Measurements from ENCODE around the gene RORC. TPM values are rescaled to one million over a fixed set of nuclear protein-coding genes. Genes with fewer than 3 reads are reported as not detected.
"Not testable (repeated sequence)": the region's sequence is repeated elsewhere in the genome, so short reads cannot be mapped to it uniquely, and the experiment has no call there.

Gene RORC
- total RNA-seq, 1 donor from 2014 or later: 5.9 TPM

DNA sequence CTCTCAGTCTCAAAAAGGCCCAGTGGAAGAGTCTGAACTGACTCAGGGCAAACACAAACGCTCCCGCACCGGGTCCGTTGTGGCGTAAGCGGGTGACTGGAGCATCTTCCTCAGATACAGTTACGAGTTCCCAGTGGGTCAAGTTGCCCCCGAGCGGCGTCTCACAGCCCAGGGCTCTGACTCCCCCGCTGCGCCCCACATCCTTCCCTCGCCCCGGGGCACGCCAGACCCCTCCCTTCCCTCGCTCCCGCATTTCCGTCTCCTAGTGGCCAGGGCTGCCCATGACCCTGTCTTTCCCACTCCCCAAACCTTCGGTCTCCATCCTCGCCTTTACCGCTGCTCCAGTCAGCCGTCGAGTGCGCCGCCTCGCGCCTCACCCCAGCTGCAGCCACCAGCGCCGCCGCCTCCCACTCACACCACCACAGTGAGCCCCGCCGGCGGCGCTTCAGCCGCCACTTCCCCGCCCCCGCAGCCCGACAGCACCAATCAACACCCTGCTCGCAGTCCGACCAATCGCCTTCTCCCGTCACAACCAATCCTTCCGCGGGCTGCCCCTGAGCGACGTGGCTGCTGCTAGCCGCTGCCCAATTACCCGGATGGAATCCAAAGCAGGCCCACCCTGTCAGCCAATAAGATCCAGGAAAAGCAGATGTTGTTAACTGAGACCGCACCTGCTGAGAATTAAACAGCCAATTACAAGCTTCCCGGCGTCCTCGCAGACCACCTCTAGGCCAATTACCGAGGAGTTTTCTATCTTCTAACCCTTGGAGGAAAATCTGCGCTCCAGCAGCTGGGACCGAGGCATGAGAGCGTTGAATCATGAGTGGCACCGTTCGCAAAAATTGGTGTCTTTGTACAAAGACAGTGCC lies 41.3 kb downstream of the RORC start, which contains the start of gene TDRKH:
TDRKH (minus strand) TSS at position 430 of the 869 bp plus-strand sequence. CDS start 7,478 bp downstream, outside the sequence.
- peak; percentile 99 for DNase-seq (ENCODE audit: low spot score)
- intact Hi-C loops (cut with DNase I): loop anchor here (2.0 kb wide), 1 partner anchor 42 kb away; no protein-coding TSS in a partner anchor

DNA sequence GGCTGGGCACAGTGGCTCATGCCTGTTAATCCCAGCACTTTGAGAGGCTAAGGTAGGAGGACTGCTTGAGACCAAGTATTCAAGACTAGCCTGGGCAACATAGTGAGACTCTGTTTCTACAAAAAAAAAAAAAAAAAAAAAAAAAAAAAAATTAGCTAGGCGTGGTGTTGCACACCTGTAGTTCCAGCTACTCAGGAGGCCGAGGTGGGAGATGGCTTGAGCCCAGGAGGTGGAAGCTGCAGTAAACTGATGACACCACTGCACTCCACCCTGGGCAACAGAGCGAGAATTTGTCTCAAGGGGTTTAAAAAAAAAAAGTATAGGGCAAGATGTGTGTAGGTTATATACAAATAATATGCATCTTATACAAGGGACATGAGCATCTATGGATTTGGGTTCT lies 43.9 kb downstream of the RORC start:
- intact Hi-C loops (cut with DNase I): no loop called here
- no peak for DNase-seq (ENCODE audit: low spot score)

DNA sequence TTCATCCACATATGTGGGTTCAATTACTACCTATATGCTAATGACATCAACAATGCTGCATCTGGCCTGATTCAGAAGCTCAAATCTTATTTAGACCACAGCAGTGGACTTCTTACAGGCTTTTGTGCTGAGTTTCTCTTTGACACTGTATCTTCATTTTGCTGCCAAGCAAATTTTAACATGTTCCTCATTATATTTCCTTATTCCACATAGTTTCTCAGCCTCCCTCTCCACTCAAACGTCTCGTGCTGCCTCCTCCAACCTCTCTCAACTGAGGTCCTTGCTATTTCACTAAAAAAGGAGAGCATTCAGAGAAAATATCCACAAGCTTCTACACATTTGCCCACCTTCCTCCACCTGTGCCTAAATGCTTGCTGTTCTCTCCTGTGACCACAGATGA lies 47.8 kb downstream of the RORC start:
- no peak for DNase-seq (ENCODE audit: low spot score)
- intact Hi-C loops (cut with DNase I): no loop called here

DNA sequence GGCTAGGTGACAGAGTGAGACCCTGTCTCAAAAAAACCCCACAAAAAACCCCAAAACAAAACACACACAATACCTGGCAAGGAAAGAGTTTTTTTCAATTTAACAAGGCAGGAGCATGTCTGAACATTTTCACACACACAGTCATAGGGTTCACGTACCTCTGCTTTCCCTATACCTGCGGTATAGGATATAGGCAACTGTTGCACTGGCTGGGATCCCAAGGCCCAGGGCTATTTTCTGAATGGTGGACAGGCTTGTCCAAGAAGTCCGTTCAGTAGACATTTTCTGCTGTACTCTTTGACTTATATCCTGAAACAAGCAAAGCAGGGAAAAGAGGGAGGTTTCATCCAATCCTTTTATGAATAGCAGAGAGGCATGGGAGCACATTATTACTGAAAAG lies 48.9 kb downstream of the RORC start:
- DNase-seq (ENCODE audit: low spot score): no peak
- intact Hi-C loops (cut with DNase I): no loop called here

DNA sequence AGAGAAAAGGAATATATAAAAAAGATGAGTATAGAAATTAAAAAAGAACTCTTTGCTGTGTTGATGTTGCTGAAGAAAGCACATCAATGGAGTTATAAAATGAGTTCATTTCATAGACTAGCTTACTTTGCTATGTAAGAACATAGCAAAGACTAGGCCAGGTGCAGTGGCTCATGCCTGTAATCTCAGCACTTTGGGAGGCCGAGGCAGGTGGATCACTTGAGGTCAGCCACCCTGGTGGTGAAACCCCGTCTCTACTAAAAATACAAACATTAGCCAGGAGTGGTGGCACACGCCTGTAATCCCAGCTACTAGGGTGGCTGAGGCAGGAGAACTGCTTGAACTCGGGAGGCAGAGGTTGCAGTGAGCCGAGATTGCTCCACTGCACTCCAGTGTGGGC lies 49.6 kb downstream of the RORC start:
- DNase-seq (ENCODE audit: low spot score); intact Hi-C loops (cut with DNase I): not testable (repeated sequence)

DNA sequence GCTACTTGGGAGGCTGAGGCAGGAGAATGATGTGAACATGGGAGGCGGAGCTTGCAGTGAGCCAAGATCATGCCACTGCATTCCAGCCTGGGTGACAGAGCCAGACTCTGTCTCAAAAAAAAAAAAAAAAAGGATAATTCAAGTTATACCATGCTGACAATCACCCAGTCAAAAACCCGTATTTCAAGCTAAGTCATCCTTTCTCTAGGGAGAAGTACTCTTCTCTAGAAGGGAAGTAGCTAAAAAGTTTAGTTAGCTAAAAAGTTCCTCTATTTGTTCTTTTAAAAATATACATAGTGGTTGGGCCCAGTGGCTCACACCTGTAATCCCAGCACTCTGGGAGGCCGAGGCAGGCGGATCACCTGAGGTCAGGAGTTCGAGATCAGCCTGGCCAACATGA lies 50.9 kb downstream of the RORC start:
- DNase-seq (ENCODE audit: low spot score); intact Hi-C loops (cut with DNase I): not testable (repeated sequence)

DNA sequence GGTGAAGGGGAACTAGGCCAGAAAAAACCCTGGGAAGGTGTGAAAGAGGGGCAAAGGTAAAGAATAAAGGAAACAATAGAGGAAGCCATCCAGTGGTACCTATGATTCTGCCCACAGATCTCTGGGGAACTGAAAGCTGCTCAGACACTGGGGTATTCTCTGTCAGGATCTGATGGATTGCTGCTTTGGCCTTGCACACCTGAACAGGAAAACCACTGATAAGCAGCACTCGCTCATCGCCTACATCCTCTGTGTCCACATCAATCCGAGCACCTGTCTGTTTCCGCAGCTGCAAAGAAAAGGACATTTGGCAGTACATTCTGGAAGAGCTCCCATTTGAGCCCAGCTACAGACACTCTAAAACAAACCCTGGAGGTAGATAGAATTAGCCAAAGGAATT lies 51.8 kb downstream of the RORC start:
- intact Hi-C loops (cut with DNase I): no loop called here

DNA sequence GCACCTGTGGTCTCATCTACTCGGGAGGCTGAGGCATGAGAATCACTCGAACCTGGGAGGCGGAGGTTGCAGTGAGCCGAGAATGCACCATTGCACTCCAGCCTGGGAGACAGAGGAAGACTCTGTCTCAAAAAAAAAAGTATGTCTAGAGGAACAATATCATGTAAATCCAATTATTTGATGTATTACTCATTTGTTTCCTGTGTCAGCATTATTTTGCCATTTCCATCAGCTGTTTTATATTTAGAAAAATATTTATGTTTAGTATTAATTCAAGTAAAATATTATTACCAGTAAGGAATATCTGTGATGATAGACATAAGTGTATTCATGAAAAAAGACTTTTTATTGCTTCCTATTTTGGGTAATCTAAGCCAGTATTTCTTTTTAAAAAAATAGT lies 54.3 kb downstream of the RORC start:
- intact Hi-C loops (cut with DNase I): no loop called here
- DNase-seq (ENCODE audit: low spot score): no peak

More for the DNA sequence above, 51.8 kb downstream of the RORC start:
- DNase-seq (ENCODE audit: low spot score): no peak

DNA sequence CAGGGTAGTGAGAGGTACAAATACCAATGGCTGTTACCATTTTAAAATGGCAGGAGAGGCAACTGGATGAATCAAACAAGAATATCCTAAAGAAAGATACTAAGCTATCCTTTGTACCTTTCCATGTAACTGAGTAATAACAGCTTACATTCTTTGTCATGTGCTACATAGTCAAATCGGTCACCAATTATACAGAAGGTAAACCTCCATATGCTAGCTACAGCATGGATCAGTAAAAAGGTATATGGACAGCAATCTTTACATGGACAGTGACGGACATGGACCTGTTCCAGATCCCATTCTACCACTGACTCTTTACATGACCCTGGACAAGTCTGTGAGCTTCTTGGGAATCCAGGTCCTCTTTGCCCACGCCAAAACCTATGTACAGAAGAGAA lies 54.9 kb downstream of the RORC start:
- DNase-seq (ENCODE audit: low spot score): no peak
- intact Hi-C loops (cut with DNase I): no loop called here

DNA sequence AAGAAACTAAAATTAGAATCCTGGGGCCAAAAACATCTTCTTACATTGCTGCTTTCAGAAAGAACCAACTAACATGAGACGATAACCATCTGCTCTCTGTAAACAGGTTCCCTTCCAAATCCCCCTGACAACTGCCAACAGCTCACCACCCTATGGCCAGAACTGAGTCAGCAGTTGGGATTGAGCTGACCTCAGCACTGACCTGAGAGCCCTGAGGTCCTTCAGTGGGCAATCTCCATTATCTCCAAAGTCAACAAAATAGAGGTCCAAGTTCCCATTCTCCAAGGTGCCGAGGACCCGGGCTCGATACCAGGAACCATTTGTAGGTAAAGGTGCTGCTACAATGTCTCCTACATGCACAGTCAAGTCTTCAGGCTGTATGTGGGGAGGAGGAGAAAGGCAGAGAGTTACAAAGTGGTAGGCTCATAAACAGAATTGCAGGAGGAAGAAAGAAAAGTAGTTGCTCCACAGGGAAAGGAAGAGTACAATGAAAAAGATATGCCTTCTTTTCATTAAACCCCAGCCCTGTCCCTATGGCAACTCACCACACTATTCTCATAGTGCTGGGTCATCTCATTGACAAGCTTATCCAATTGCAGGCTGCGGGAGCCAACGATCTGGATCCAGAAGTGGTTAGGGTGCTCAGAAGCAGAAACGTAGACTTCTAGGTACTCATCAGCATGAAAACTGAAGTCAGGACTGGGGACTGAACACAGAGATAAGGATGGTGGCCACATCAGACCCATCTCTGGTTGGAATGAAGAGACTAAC lies 55.5 kb downstream of the RORC start:
- no peak for DNase-seq (ENCODE audit: low spot score)
- intact Hi-C loops (cut with DNase I): no loop called here

DNA sequence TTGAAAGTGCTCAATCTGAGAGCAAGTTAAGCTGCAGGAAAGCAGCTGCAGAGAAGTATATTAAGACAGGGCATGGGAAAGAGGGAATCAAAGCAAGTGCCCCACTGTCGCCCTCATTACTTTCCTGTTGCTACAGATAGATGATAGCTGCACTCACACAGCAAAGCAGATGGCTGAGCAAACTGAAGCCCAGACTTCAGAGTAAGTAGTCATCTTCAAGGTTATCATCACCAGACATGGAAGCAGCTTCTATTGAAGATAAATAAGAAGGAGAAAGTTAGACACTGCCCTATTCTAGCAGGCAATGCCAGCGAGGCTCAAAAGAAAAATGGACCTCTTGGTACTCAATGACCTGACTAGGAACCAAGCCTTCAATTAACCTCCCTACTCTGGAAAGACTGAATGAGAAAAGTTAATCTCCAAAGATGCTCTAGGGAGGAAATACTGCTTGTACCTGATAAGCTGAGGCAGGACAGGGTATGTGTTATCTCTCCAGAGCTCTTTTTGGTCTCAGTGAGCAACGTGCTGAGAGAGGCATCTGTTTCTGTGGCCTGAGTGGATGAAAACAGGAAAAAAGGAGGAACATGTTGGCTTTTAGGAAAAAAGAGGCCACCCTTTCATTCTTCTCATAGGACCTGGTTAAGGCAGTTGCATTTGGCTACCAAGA lies 57.2 kb downstream of the RORC start:
- intact Hi-C loops (cut with DNase I): no loop called here
- DNase-seq (ENCODE audit: low spot score): no peak

DNA sequence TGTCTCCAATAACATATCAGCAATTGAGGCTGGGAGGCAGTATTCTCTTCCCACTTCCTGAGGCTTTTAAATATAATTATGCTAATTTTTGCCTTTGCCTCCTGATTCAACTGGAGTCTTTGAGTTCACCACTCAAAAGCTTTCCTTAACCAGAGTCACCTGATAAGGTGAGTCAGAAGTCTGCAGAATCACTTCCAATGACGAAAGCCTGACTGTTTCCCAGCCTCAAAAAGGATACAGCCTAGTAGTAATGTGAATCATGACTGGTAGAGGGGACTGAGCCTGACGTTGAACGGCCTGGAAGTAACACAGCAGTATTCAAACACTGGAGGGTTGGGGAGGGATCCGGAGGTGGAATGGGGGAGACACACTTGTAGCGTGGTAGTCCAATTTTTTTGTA lies 57.9 kb downstream of the RORC start:
- no peak for DNase-seq (ENCODE audit: low spot score)
- intact Hi-C loops (cut with DNase I): no loop called here

DNA sequence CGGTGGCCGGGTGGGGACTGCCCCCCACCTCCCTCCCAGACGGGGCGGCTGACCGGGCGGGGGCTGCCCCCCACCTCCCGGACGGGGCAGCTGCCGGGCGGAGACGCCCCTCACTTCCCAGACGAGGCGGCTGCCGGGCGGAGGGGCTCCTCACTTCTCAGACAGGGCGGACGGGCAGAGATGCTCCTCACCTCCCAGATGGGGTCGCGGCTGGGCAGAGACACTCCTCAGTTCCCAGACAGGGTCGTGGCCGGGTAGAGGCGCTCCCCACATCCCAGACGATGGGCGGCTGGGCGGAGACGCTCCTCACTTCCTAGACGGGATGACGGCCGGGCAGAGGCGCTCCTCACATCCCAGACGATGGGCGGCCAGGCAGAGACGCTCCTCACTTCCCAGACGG lies 62.3 kb downstream of the RORC start:
- DNase-seq (ENCODE audit: low spot score); intact Hi-C loops (cut with DNase I): not testable (repeated sequence)

DNA sequence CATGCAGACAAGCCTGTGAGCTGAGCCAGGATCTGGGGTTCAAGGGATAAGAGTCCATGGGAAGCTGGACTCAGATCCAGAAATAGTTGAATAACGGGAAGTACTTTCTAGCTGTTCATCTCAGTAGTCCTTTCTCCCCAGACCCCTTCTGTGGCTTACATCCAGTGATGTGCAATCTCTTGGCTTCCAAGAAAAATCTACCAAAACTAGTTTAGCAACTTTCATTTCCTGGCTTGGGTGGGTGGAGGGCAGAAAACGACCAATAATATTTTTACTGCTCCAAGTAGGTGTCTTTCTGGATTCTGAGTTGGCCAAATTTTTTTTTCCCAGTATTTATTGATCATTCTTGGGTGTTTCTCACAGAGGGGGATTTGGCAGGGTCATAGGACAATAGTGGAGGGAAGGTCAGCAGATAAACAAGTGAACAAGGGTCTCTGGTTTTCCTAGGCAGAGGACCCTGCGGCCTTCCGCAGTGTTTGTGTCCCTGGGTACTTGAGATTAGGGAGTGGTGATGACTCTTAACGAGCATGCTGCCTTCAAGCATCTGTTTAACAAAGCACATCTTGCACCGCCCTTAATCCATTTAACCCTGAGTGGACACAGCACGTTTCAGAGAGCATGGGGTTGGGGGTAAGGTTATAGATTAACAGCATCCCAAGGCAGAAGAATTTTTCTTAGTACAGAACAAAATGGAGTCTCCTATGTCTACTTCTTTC lies 63.1 kb downstream of the RORC start:
- intact Hi-C loops (cut with DNase I); DNase-seq (ENCODE audit: low spot score): not testable (repeated sequence)

DNA sequence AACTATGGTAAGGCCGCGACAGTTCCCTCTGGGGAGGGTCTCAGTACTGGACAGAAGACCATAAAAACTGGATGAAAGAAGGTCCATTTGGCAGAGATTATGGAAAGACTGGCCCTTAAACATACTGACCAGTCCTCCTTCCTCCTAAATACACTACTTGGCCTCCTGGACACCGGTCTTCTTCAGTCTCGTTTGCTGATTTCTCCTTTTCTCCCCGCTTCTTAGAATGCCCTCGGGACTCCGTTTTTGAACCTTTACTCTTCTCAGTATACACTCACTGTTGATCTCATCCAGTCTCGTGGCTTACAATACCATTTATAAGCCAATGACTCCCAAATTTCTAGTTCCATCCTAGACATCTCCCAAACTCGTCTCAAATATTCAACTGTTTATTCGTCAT lies 67.6 kb downstream of the RORC start:
- DNase-seq (ENCODE audit: low spot score): no peak
- intact Hi-C loops (cut with DNase I): loop anchor here (5.0 kb wide), 1 partner anchor 68 kb away; the partner anchor contains the start of gene RORC

DNA sequence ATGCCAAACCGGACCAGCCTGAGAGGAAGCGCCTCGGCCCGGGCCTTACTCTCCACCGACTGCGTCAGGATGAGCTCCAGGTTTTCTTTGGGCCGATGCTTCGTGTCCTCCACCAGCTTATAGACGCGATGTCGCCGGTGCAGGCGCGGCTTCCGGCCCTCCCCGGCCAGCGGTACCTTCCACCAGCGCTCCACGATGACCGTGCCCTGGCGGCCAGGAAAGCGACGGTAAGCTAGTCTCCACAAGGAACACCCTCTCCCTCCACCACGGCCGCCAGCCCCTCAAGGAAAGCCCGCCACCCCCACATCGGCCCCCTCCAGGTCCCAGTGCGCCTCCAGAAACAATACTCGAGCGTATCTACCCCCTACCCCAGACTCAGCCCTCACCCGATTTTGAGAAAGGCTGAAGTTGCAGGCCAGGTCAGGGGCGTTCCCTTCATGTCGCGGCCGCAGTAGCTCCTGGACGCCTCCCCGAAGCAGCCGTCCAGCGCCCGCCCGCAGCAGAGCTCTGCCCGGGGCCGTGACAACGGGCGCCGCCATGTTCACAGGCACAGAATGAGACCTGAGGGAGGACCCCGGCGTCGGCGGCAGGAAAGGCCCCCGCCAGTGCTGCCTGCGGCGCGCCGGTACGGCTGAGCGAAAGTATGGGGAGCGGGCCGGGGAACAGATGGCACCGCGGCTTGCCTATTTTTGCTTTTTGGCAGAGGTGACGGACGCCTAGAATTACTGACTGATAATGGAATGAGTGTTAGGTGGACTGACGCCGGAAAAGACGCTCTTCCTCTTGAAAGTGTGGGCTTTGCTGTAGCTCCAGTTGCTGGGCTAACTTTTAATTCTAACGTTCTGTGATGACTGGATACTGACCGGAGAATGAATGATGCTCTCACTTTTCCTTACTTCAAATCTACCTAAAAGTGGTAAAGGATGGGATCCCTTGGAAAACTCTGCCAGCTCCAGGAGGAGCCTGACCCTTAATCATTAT lies 68.4 kb downstream of the RORC start, which contains the start of gene MRPL9:
MRPL9 (minus strand) TSS at position 556 of the 981 bp plus-strand sequence; CDS start at position 539, 17 bp downstream.
- intact Hi-C loops (cut with DNase I): loop anchor here (5.0 kb wide), 1 partner anchor 69 kb away; the partner anchor contains the start of gene RORC

DNA sequence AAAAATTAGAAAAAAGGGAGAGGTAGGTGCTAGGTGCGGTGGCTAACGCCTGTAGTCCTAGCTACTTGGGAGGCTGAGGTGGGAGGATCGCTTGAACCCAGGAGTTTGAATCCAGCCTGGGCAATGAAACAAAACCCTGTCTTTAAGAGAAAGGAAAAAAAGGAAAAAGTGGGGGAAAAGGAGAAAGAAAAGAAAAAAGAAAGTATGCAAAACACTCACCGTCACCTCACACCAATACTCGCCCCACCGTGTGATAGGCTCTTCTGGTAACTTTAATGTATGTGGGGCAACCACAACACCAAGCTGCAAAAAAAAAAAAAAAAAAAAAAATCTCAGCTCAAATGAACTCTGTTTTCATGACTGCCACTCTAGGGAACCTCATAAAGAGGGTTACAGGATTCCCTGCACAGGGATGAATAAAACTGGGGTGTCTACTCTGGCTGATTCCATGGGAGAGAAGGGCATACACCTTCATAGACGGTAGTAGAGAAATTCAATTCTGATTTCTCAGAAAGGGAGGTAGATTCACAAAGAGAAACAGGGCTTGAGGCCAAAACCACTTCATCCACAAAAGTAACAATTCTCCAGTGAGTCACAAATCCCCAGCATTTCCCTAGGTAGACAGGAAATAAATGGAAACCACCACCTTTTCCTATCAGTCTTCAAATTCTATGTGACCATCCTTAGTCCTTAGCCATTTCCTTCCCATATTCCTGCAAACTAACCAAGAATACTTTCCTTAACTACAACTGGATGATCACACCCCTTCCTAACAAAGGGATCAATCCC lies 70.8 kb downstream of the RORC start:
- DNase-seq (ENCODE audit: low spot score): no peak
- intact Hi-C loops (cut with DNase I): loop anchor here (5.0 kb wide), 1 partner anchor 72 kb away; the partner anchor contains the start of gene RORC

More for the DNA sequence above, 68.4 kb downstream of the RORC start, which contains the start of gene MRPL9:
- peak; percentile 92 for DNase-seq (ENCODE audit: low spot score)

Measured in cardiac septum (tissue), 1 donor.